ENCODE measurements around the gene TXNDC2. TPM values are rescaled to one million over a fixed set of nuclear protein-coding genes. Genes with fewer than 3 reads are reported as not detected.

Gene TXNDC2
- total and polyA plus RNA-seq, 9 of the 15 experiments (the other 6 are each of a cell fraction or from before 2014, with no cell fraction given): 1.2 to 4.9 (median 2.3) TPM

- TF ChIP-seq MGA (IDR thresholded peaks at IDR 0.05) (no peak), GATAD2A (IDR thresholded peaks at IDR 0.05) (no peak), TAF15 (IDR thresholded peaks at IDR 0.05; ENCODE audit: low read depth, low read length) (no peak), CCAR2 (IDR thresholded peaks at IDR 0.05; ENCODE audit: low read depth, low read length) (no peak), CHD4 (IDR thresholded peaks at IDR 0.05; ENCODE audit: insufficient read depth, insufficient replicate concordance, low read depth, low read length, poor library complexity, severe bottlenecking) (no peak), ADNP (tag; IDR thresholded peaks at IDR 0.05) (no peak), ZZZ3 (IDR thresholded peaks at IDR 0.05) (no peak), ELF4 (CRISPR knock-in tag; IDR thresholded peaks at IDR 0.05) (0 out of 2 replicates have a peak, but pooled peaks have one; percentile 19), IRF9 (tag; IDR thresholded peaks at IDR 0.05) (no peak), HMGN3 (IDR thresholded peaks at IDR 0.05; ENCODE audit: borderline replicate concordance, extremely low read depth, insufficient read length, low read depth, low read length) (no peak), SAFB (IDR thresholded peaks at IDR 0.05; ENCODE audit: borderline replicate concordance, low read depth, low read length) (no peak)
Measured at GRCh38 chr18:9886005-9886348, 204 bp downstream of the TXNDC2 start (continued).

Measured in K562 (cell line).